Astrocyte of the spinal cord (primary cell): ENCODE results near the gene NOP14.
"Not testable (repeated sequence)": the region's sequence is repeated elsewhere in the genome, so short reads cannot be mapped to it uniquely, and the experiment has no call there.

Source experiments
- DNase-seq: peaks from one replicate; pipeline ENCODE4 v3.0.0; 2011; ENCODE audit warnings: low read depth, low spot score
- H3K4me3 ChIP-seq: 2 replicates; pipeline ENCODE4 v1.5.1; 2011; ENCODE audit warnings: low read depth, mild to moderate bottlenecking, low read length, moderate library complexity
- in situ Hi-C: cut with HindIII; loops from 2 replicates; pipeline ENCODE4 v1.10.0; 2017; ENCODE audit warnings: low sequenced_read_pairs
- TF ChIP-seq, protein P1 (sequence below): IDR thresholded peaks from 2 replicates; pipeline ENCODE4 v1.5.1; 2012; ENCODE audit warnings: low read depth, mild to moderate bottlenecking, low read length, inconsistent platforms

NOP14 gene

GRCh38 chr4:2962614-2963174, 512 bp downstream of the NOP14 start:
- TF ChIP-seq, protein P1, sequence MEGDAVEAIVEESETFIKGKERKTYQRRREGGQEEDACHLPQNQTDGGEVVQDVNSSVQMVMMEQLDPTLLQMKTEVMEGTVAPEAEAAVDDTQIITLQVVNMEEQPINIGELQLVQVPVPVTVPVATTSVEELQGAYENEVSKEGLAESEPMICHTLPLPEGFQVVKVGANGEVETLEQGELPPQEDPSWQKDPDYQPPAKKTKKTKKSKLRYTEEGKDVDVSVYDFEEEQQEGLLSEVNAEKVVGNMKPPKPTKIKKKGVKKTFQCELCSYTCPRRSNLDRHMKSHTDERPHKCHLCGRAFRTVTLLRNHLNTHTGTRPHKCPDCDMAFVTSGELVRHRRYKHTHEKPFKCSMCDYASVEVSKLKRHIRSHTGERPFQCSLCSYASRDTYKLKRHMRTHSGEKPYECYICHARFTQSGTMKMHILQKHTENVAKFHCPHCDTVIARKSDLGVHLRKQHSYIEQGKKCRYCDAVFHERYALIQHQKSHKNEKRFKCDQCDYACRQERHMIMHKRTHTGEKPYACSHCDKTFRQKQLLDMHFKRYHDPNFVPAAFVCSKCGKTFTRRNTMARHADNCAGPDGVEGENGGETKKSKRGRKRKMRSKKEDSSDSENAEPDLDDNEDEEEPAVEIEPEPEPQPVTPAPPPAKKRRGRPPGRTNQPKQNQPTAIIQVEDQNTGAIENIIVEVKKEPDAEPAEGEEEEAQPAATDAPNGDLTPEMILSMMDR = no peak
- in situ Hi-C loops = no loop called here
- DNase-seq = no peak
- peak overlapping the region; percentile 90 for H3K4me3 ChIP-seq

GRCh38 chr4:2961811-2962441, 1.3 kb downstream of the NOP14 start:
- DNase-seq = no peak
- in situ Hi-C loops = no loop called here
- TF ChIP-seq, protein P1 = no peak
- H3K4me3 ChIP-seq = peak overlapping the region; percentile 90

DNA sequence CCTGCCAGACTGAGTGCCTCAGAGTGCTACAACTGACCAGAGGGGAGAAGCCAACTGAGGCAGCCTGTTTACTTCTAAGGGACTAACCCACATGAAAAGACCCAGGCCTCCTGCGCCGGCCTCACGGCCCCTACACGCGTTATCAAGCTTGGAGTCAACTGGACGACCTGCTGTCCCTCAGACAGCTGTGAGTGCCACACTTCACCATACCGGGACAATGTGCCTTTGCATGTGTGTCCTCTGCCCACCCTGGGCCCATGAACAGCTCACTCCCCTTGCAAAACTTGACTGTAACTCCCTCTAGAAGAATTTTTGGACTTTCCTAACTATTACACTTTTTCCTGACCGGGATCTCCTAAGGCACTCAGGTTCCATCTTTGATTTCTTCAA, 1.8 kb downstream of the NOP14 start:
- in situ Hi-C loops = no loop called here
- H3K4me3 ChIP-seq = peak overlapping the region; percentile 90
- TF ChIP-seq, protein P1 = no peak
- no peak for DNase-seq

GRCh38 chr4:2960450-2960849, 2.8 kb downstream of the NOP14 start:
- DNase-seq, H3K4me3 ChIP-seq, in situ Hi-C loops: not testable (repeated sequence)

DNA sequence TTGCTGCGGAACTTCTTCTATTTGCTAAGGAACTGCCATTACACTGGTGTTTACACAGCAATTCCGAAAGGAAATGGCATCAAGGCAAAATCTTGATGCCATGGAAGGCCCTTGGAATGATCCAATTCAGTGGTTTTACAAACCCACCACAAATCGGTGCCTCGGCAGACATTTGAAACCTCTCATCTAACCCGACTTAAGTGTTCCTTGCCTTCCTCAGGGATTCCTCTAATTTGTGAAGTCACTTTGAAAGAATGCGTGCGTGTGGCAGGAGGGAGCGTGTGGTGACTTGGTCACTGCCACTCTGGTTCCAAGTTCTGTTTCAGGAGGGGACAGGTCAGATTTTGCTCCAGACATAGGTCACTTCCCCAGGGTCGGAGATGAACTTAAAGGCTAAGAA, 4.8 kb downstream of the NOP14 start:
- no peak overlapping the region for H3K4me3 ChIP-seq
- peak; percentile 63 for DNase-seq
- in situ Hi-C loops = no loop called here
- TF ChIP-seq, protein P1 = no peak

GRCh38 chr4:2955186-2956044, 7.8 kb downstream of the NOP14 start:
- DNase-seq, H3K4me3 ChIP-seq, in situ Hi-C loops: not testable (repeated sequence)
- TF ChIP-seq, protein P1 = peak; percentile 16
